HEK293 (cell line): Measurements from ENCODE around the gene BACH2.

Source experiments
- CTCF ChIA-PET: fragments of 350-600 bp; formaldehyde crosslinking; extraction: SDS; loops from one replicate; lab custom pipeline; 2021; ENCODE audit warnings: antibody characterized with exemption; lab: Yijun Ruan, JAX
- POLR2A ChIA-PET: fragments of 300-600 bp; formaldehyde crosslinking; extraction: SDS; loops from one replicate; lab custom pipeline; 2020; ENCODE audit warnings: antibody characterized with exemption, inconsistent platforms; lab: Yijun Ruan, JAX
- H3K27ac ChIP-seq: fragments of 200-500 bp; sonication (Bioruptor generic); 2 replicates; pipeline ENCODE4 v1.5.1; 2014; ENCODE audit warnings: low read depth, low read length, control low read depth, inconsistent platforms; ENCODE audit errors: extremely low read depth
- H3K36me3 ChIP-seq, 2 experiments: fragments of 200-500 bp in 1 of 2; sonication (Bioruptor generic) in 1 of 2; 1 replicate in 1 of 2; 2 replicates in 1 of 2; pipeline ENCODE4 v1.5.1; 2014 to 2017; ENCODE audit warnings: inconsistent platforms in 2 of 2, low read length in 2 of 2; ENCODE audit not compliant: control insufficient read depth in 2 of 2, insufficient read depth in 1 of 2
- H3K4me1 ChIP-seq: fragments of 200-500 bp; sonication (Bioruptor generic); 2 replicates; pipeline ENCODE4 v1.5.1; 2014; ENCODE audit warnings: mild to moderate bottlenecking, low read length, inconsistent platforms; ENCODE audit not compliant: control insufficient read depth, insufficient read depth
- H3K4me3 ChIP-seq: 2 replicates; pipeline ENCODE4 v1.5.1; 2011; ENCODE audit warnings: low read depth, mild to moderate bottlenecking, control low read depth, low read length, moderate library complexity
- H3K9me3 ChIP-seq: fragments of 200-500 bp; sonication (Bioruptor generic); 2 replicates; pipeline ENCODE4 v1.5.1; 2014; ENCODE audit warnings: low read depth, low read length, inconsistent platforms; ENCODE audit not compliant: control insufficient read depth, insufficient read depth
- BCL11A ChIP-seq: fragments of 450-650 bp; formaldehyde crosslinking; IDR thresholded peaks from 2 replicates; pipeline ENCODE4 v1.5.1; 2016; ENCODE audit warnings: low read depth, missing biosample characterization, missing genetic modification characterization
- GLI4 ChIP-seq: fragments of 450-650 bp; formaldehyde crosslinking; IDR thresholded peaks from 2 replicates; pipeline ENCODE4 v1.5.1; 2016; ENCODE audit warnings: missing biosample characterization, missing genetic modification characterization
- HOXA7 ChIP-seq: sonication (generic); formaldehyde crosslinking; IDR thresholded peaks from 2 replicates; pipeline ENCODE4 v1.8.1; 2022; ENCODE audit warnings: missing genetic modification reagents, borderline replicate concordance
- KLF16 ChIP-seq: fragments of 450-650 bp; formaldehyde crosslinking; IDR thresholded peaks from 2 replicates; pipeline ENCODE4 v1.5.1; 2017; ENCODE audit warnings: missing biosample characterization, missing genetic modification characterization
- KLF7 ChIP-seq: fragments of 450-650 bp; formaldehyde crosslinking; IDR thresholded peaks from 2 replicates; pipeline ENCODE4 v1.5.1; 2016; ENCODE audit warnings: missing biosample characterization, missing genetic modification characterization, borderline replicate concordance
- KLF9 ChIP-seq: fragments of 450-650 bp; formaldehyde crosslinking; IDR thresholded peaks from 2 replicates; pipeline ENCODE4 v1.5.1; 2016; ENCODE audit warnings: missing biosample characterization, missing genetic modification characterization, low read depth
- PRDM1 ChIP-seq: fragments of 450-650 bp; formaldehyde crosslinking; IDR thresholded peaks from 2 replicates; pipeline ENCODE4; 2016; ENCODE audit warnings: missing biosample characterization, missing genetic modification characterization
- PRDM10 ChIP-seq: fragments of 450-650 bp; formaldehyde crosslinking; IDR thresholded peaks from 2 replicates; pipeline ENCODE4 v1.5.1; 2016; ENCODE audit warnings: missing biosample characterization, missing genetic modification characterization
- SP3 ChIP-seq: fragments of 450-650 bp; formaldehyde crosslinking; IDR thresholded peaks from 2 replicates; pipeline ENCODE4 v1.5.1; 2016; ENCODE audit warnings: missing biosample characterization, missing genetic modification characterization
- WT1 ChIP-seq: fragments of 450-650 bp; formaldehyde crosslinking; IDR thresholded peaks from 2 replicates; pipeline ENCODE4 v1.5.1; 2016; ENCODE audit warnings: missing biosample characterization, missing genetic modification characterization
- YY1 ChIP-seq: fragments of 450-650 bp; formaldehyde crosslinking; IDR thresholded peaks from 2 replicates; pipeline ENCODE4 v1.5.1; 2018; ENCODE audit warnings: missing biosample characterization, missing genetic modification characterization
- ZBTB6 ChIP-seq: fragments of 450-650 bp; formaldehyde crosslinking; IDR thresholded peaks from 2 replicates; pipeline ENCODE4 v1.5.1; 2017; ENCODE audit warnings: missing biosample characterization, missing genetic modification characterization
- ZNF2 ChIP-seq: fragments of 450-650 bp; formaldehyde crosslinking; IDR thresholded peaks from 2 replicates; pipeline ENCODE4 v1.5.1; 2016; ENCODE audit warnings: missing biosample characterization, missing genetic modification characterization
- ZNF211 ChIP-seq: fragments of 450-650 bp; formaldehyde crosslinking; IDR thresholded peaks from 2 replicates; pipeline ENCODE4 v1.5.1; 2016; ENCODE audit warnings: low read depth, missing biosample characterization, missing genetic modification characterization
- ZNF24 ChIP-seq: fragments of 450-650 bp; formaldehyde crosslinking; IDR thresholded peaks from 2 replicates; pipeline ENCODE4 v1.5.1; 2016; ENCODE audit warnings: missing biosample characterization, missing genetic modification characterization
- ZNF335 ChIP-seq: fragments of 450-650 bp; formaldehyde crosslinking; conservative IDR thresholded peaks from 2 replicates; pipeline ENCODE4 v1.5.1; 2016; ENCODE audit warnings: missing biosample characterization, missing genetic modification characterization
- ZNF501 ChIP-seq: fragments of 450-650 bp; formaldehyde crosslinking; IDR thresholded peaks from 2 replicates; pipeline ENCODE4 v1.5.1; 2016; ENCODE audit warnings: missing biosample characterization, missing genetic modification characterization
- ZNF513 ChIP-seq: fragments of 450-650 bp; IDR thresholded peaks from 2 replicates; pipeline ENCODE4 v1.5.1; 2018; ENCODE audit warnings: missing biosample characterization, missing genetic modification characterization
- ZNF544 ChIP-seq: fragments of 450-650 bp; formaldehyde crosslinking; IDR thresholded peaks from 2 replicates; pipeline ENCODE4 v1.5.0; 2017; ENCODE audit warnings: missing biosample characterization, missing genetic modification characterization
- ZNF658 ChIP-seq: fragments of 450-650 bp; formaldehyde crosslinking; IDR thresholded peaks from 2 replicates; pipeline ENCODE4; 2016; ENCODE audit warnings: missing biosample characterization, missing genetic modification characterization
- ZNF76 ChIP-seq: fragments of 450-650 bp; formaldehyde crosslinking; IDR thresholded peaks from 2 replicates; pipeline ENCODE4; 2016; ENCODE audit warnings: low read depth, missing biosample characterization, missing genetic modification characterization, borderline replicate concordance
- ZNF830 ChIP-seq: fragments of 450-650 bp; IDR thresholded peaks from 2 replicates; pipeline ENCODE4 v1.5.0; 2018; ENCODE audit warnings: missing biosample characterization, missing genetic modification characterization, low read depth, mild to moderate bottlenecking, moderate library complexity
- ZNF837 ChIP-seq: fragments of 450-650 bp; formaldehyde crosslinking; IDR thresholded peaks from 2 replicates; pipeline ENCODE4 v1.5.1; 2016; ENCODE audit warnings: missing biosample characterization, missing genetic modification characterization
- ZXDB ChIP-seq: fragments of 450-650 bp; formaldehyde crosslinking; IDR thresholded peaks from 2 replicates; pipeline ENCODE4 v1.5.1; 2016; ENCODE audit warnings: missing biosample characterization, missing genetic modification characterization
- TF ChIP-seq, protein P1 (sequence below): fragments of 450-650 bp; formaldehyde crosslinking; IDR thresholded peaks from 2 replicates; pipeline ENCODE4 v1.5.1; 2016; ENCODE audit warnings: missing biosample characterization, missing genetic modification characterization

BACH2 gene

DNA sequence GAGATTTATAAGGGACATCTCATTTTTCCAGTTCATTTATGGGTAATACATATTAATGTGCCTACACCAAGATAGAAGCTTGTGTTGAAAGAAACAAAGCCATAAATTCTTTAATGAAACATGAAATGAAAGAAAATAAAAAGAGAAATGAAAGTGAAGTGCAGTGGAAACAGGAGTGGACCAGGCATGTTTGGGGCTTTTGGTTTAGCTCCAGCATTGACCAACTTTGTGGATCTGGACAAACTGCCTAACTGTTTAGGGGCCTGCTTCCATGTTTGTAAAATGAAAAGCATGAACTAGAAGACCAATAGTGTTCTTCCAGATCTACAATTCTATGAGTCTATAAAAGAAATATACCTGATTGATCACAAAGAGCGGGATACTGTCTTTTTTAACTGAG, 277.4 kb downstream of the BACH2 start:
- TF ChIP-seq ZNF658 (no peak), ZNF544 (no peak), ZNF513 (tag by site-specific recombination) (no peak), SP3 (tag by site-specific recombination) (no peak), ZNF830 (no peak), ZXDB (tag by site-specific recombination) (no peak), KLF7 (no peak), YY1 (tag by site-specific recombination) (no peak)
- Histone ChIP-seq H3K4me3 (no peak overlapping the region), H3K4me1 (no peaks in the 10 kb centered on the region), H3K36me3 (no peaks in the 10 kb centered on the region), H3K9me3 (no peaks in the 10 kb centered on the region), H3K27ac (no peak overlapping the region)
- ChIA-PET POLR2A (no interaction called here), CTCF (interaction anchor here (1.2 to 2.8 kb wide), 2 partner anchors 71 to 79 kb away, joined by 4 to 7 read pairs; no protein-coding TSS in a partner anchor)

GRCh38 chr6:90015883-90016282, 280.8 kb downstream of the BACH2 start:
- CTCF ChIA-PET: no interaction called here
- no peaks in the 10 kb centered on the region for H3K36me3 ChIP-seq
- peak; percentile 94 for TF ChIP-seq ZNF211 (tag by site-specific recombination)
- no peak for TF ChIP-seq ZBTB6 (tag by site-specific recombination)
- H3K4me1 ChIP-seq: no peaks in the 10 kb centered on the region
- H3K4me3 ChIP-seq: no peak overlapping the region
- no peak overlapping the region for H3K27ac ChIP-seq
- H3K9me3 ChIP-seq: no peaks in the 10 kb centered on the region
- POLR2A ChIA-PET: no interaction called here

GRCh38 chr6:90008908-90009501, 287.6 kb downstream of the BACH2 start:
- Histone ChIP-seq H3K9me3 (no peaks in the 10 kb centered on the region), H3K27ac (no peak overlapping the region), H3K4me3 (no peak overlapping the region), H3K36me3 (peaks cover 0 to 15% of the 10 kb centered on the region in 2 experiments; a peak in 1 of 3 replicates), H3K4me1 (no peaks in the 10 kb centered on the region)
- CTCF ChIA-PET: interaction anchor here (1.6 kb wide), 1 partner anchor 23 kb away, joined by 3 read pairs; no protein-coding TSS in a partner anchor
- POLR2A ChIA-PET: no interaction called here
- TF ChIP-seq ZNF837: no peak
- TF ChIP-seq BCL11A: no peak
- TF ChIP-seq ZNF335 (tag by site-specific recombination): no peak
- no peak for TF ChIP-seq ZNF2 (tag by site-specific recombination)
- no peak for TF ChIP-seq HOXA7
- no peak for TF ChIP-seq PRDM1 (tag by site-specific recombination)
- TF ChIP-seq ZNF501 (tag by site-specific recombination): no peak
- no peak for TF ChIP-seq ZNF76 (tag by site-specific recombination)
- no peak for TF ChIP-seq WT1 (tag by site-specific recombination)
- TF ChIP-seq PRDM10 (tag by site-specific recombination): no peak
- no peak for TF ChIP-seq KLF16 (tag by site-specific recombination)
- TF ChIP-seq KLF9 (tag by site-specific recombination): no peak
- no peak for TF ChIP-seq ZNF24 (tag by site-specific recombination)
- TF ChIP-seq, protein P1, sequence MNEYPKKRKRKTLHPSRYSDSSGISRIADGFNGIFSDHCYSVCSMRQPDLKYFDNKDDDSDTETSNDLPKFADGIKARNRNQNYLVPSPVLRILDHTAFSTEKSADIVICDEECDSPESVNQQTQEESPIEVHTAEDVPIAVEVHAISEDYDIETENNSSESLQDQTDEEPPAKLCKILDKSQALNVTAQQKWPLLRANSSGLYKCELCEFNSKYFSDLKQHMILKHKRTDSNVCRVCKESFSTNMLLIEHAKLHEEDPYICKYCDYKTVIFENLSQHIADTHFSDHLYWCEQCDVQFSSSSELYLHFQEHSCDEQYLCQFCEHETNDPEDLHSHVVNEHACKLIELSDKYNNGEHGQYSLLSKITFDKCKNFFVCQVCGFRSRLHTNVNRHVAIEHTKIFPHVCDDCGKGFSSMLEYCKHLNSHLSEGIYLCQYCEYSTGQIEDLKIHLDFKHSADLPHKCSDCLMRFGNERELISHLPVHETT (tag by site-specific recombination): no peak
- TF ChIP-seq GLI4 (tag by site-specific recombination): no peak
